GM23338 (cell line): ENCODE results near the gene KLHL40. TPM values are rescaled to one million over a fixed set of nuclear protein-coding genes. Genes with fewer than 3 reads are reported as not detected.

Experiments used
- ATAC-seq: fragments of 200-7000 bp; cut with Tn5 transposase; 3 replicates; pipeline ENCODE4 v1.9.1; 2020
- DNase-seq: peaks from one replicate; pipeline ENCODE4 v3.0.0-alpha.2; 2015; ENCODE audit warnings: low spot score
- H2AFZ ChIP-seq: fragments of 200-600 bp; sonication (generic); 2 replicates; pipeline ENCODE4 v1.8.0; 2016; ENCODE audit warnings: antibody characterized with exemption, mild to moderate bottlenecking, moderate library complexity
- H3F3A ChIP-seq: fragments of 200-600 bp; sonication (generic); replicated peaks from 2 replicates; pipeline ENCODE4 v1.8.0; 2017; ENCODE audit warnings: antibody characterized with exemption, mixed run types, low read depth
- H3K27ac ChIP-seq: fragments of 200-600 bp; sonication (generic); 2 replicates; pipeline ENCODE4 v1.6.1; 2016; ENCODE audit warnings: low read depth
- H3K27me3 ChIP-seq: fragments of 200-600 bp; sonication (generic); 2 replicates; pipeline ENCODE4 v1.8.0; 2016; ENCODE audit warnings: mild to moderate bottlenecking, mixed run types, moderate library complexity; ENCODE audit not compliant: insufficient read depth
- H3K36me3 ChIP-seq: fragments of 200-600 bp; sonication (generic); 2 replicates; pipeline ENCODE4 v1.8.0; 2016; ENCODE audit warnings: mild to moderate bottlenecking; ENCODE audit not compliant: insufficient read depth
- H3K4me1 ChIP-seq: fragments of 200-600 bp; sonication (generic); 2 replicates; pipeline ENCODE4 v1.8.0; 2016; ENCODE audit warnings: mild to moderate bottlenecking, moderate library complexity; ENCODE audit not compliant: insufficient read depth
- H3K4me2 ChIP-seq: fragments of 200-600 bp; sonication (generic); 2 replicates; pipeline ENCODE4 v1.7.1; 2017; ENCODE audit warnings: mixed run types
- H3K4me3 ChIP-seq: fragments of 200-600 bp; sonication (generic); 2 replicates; pipeline ENCODE4 v1.6.1; 2016; ENCODE audit warnings: mixed run types
- H3K79me2 ChIP-seq: fragments of 200-600 bp; sonication (generic); replicated peaks from 2 replicates; pipeline ENCODE4 v1.8.0; 2017; ENCODE audit warnings: mild to moderate bottlenecking; ENCODE audit not compliant: insufficient read depth
- H3K9me2 ChIP-seq: fragments of 200-600 bp; sonication (generic); 2 replicates; pipeline ENCODE4 v1.8.0; 2017; ENCODE audit not compliant: insufficient read depth
- H4K20me1 ChIP-seq: fragments of 200-600 bp; sonication (generic); replicated peaks from 2 replicates; pipeline ENCODE4 v1.8.0; 2017; ENCODE audit warnings: mild to moderate bottlenecking; ENCODE audit not compliant: insufficient read depth
- H3K27ac Mint-ChIP-seq: 2 replicates; pipeline ENCODE4 v1.8.0; 2020; ENCODE audit warnings: inconsistent platforms, mild to moderate bottlenecking, moderate library complexity, mixed read lengths
- H3K27me3 Mint-ChIP-seq: 3 replicates; pipeline ENCODE4 v1.8.0; 2022; ENCODE audit warnings: low read depth, mild to moderate bottlenecking, moderate library complexity, mixed read lengths, inconsistent platforms; ENCODE audit not compliant: insufficient read depth, poor library complexity
- H3K36me3 Mint-ChIP-seq: 3 replicates; pipeline ENCODE4 v1.8.0; 2021; ENCODE audit warnings: low read depth, mild to moderate bottlenecking, inconsistent platforms, moderate library complexity, mixed read lengths
- H3K4me1 Mint-ChIP-seq: 3 replicates; pipeline ENCODE4 v1.8.0; 2020; ENCODE audit warnings: mild to moderate bottlenecking, inconsistent platforms, mixed read lengths
- H3K4me3 Mint-ChIP-seq: 3 replicates; pipeline ENCODE4 v1.8.0; 2021; ENCODE audit warnings: moderate library complexity, mild to moderate bottlenecking, inconsistent platforms, mixed read lengths
- H3K9me3 Mint-ChIP-seq: 3 replicates; pipeline ENCODE4 v1.8.0; 2020; ENCODE audit warnings: moderate library complexity, mild to moderate bottlenecking, inconsistent platforms, mixed read lengths
- CREB1 ChIP-seq: fragments of 250-450 bp; sonication (Bioruptor Pico); IDR thresholded peaks from 2 replicates; pipeline ENCODE4 v1.5.0; 2020; ENCODE audit warnings: low read depth, mild to moderate bottlenecking, moderate library complexity
- EZH2 ChIP-seq: fragments of 200-600 bp; sonication (generic); IDR thresholded peaks from one replicate; pipeline ENCODE4 v1.8.0; 2017; ENCODE audit warnings: antibody characterized with exemption, mild to moderate bottlenecking, low read depth; ENCODE audit not compliant: unreplicated experiment
- EZH2phosphoT487 ChIP-seq: fragments of 200-600 bp; sonication (generic); IDR thresholded peaks from one replicate; pipeline ENCODE4 v1.8.1; 2018; ENCODE audit warnings: antibody characterized with exemption; ENCODE audit not compliant: unreplicated experiment
- NANOG ChIP-seq: IDR thresholded peaks from 2 replicates; pipeline ENCODE4 v1.6.1; 2016; ENCODE audit warnings: antibody characterized with exemption, borderline replicate concordance
- POLR2AphosphoS5 ChIP-seq: IDR thresholded peaks from 2 replicates; pipeline ENCODE4 v1.6.1; 2016; ENCODE audit warnings: antibody characterized with exemption, low read depth
- STAT1 ChIP-seq: IDR thresholded peaks from one replicate; pipeline ENCODE4 v1.6.1; 2016; ENCODE audit warnings: antibody characterized with exemption; ENCODE audit not compliant: unreplicated experiment
- ZNF114 ChIP-seq: fragments of 250-450 bp; sonication (Bioruptor Pico); IDR thresholded peaks from 2 replicates; pipeline ENCODE4 v1.5.0; 2020; ENCODE audit warnings: mild to moderate bottlenecking, moderate library complexity
- polyA plus RNA-seq: library from polyadenylated mRNA; unstranded; fragments of >200 nt; fragmentation: Nextera tagmentation; extraction: Ambion mirVana; gene quantifications from 2 replicates; pipeline ENCODE4 v1.2.1, GENCODE V29; 2016
- total RNA-seq: library from RNA; depleted of rRNA; stranded (reverse); fragments of >200 nt; shearing (Covaris generic); gene quantifications from 2 replicates; pipeline ENCODE4 v1.2.3, GENCODE V29; 2014
- TF ChIP-seq, protein P1 (sequence below): IDR thresholded peaks from one replicate; pipeline ENCODE4 v1.6.1; 2018; ENCODE audit warnings: antibody characterized with exemption; ENCODE audit not compliant: unreplicated experiment
- TF ChIP-seq, protein P2 (sequence below): fragments of 250-450 bp; sonication (Bioruptor Pico); IDR thresholded peaks from 2 replicates; pipeline ENCODE4 v1.5.0; 2020; ENCODE audit warnings: mild to moderate bottlenecking, moderate library complexity

Gene KLHL40
- total and polyA plus RNA-seq, 2 experiments from 2014 or later = not detected

DNA sequence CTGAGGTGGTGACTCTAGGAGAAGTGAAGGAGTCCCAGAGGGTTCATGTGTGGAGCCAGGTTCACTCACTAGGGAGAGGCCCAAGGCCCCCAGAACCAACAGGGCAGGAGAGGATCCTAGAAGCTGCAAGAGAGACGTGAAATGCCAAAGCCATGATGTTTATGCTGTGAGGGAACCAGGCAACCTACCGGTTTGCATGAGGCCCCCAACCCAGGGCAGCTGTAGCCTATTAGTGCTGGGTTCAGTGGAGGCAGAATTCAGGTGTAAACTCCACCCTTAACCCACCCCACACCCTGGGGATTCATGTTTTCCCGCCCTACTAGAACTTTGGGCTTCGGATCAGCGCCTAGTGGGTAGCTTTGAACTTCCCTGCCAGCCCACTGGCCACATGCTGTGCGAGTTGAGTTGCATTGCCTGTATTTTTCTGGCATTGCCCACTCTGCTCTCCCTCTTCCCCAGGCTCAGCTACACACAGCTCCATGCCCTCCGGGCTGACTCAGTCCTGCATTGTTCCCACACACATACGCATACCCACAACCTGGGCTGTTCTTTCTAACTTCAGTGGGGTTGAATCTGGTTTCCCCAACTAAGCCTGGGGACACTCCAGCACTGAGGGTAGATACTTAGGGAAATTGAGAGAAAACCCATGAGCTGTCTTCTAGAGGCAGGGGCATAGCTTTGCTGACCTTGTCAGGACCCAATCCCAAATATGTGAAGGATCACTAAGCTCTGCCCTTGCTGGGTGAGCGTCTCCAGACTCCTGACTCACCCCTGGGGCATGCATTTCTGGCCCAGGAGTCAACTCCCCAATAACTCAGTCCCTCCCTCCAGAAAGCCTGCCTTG, 33.9 kb upstream of the KLHL40 start:
- peaks cover 57% of the 10 kb centered on the region for H3K4me1 Mint-ChIP-seq
- 0 out of 2 replicates have a peak overlapping the region, but pooled peaks have one; percentile 39 for H3K27ac ChIP-seq
- peaks cover 14% of the 10 kb centered on the region for H3K27me3 Mint-ChIP-seq
- H4K20me1 ChIP-seq = no peaks in the 10 kb centered on the region; the same call in 1 of the 2 replicates
- DNase-seq = no peak
- H3K4me3 ChIP-seq = no peak overlapping the region
- H3K27ac Mint-ChIP-seq = peak overlapping the region; percentile 36; the same call in 1 of the 2 replicates
- H3K36me3 ChIP-seq = no peaks in the 10 kb centered on the region
- H3K27me3 ChIP-seq = no peaks in the 10 kb centered on the region
- peak overlapping the region; percentile 7; the same call in 1 of the 3 replicates for H3K4me3 Mint-ChIP-seq
- no peaks in the 10 kb centered on the region for H3F3A ChIP-seq
- no peaks in the 10 kb centered on the region for H3K9me2 ChIP-seq
- no peak for ATAC-seq
- H3K79me2 ChIP-seq = no peaks in the 10 kb centered on the region
- TF ChIP-seq NANOG = no peak
- TF ChIP-seq EZH2phosphoT487 = no peak
- TF ChIP-seq, protein P1, sequence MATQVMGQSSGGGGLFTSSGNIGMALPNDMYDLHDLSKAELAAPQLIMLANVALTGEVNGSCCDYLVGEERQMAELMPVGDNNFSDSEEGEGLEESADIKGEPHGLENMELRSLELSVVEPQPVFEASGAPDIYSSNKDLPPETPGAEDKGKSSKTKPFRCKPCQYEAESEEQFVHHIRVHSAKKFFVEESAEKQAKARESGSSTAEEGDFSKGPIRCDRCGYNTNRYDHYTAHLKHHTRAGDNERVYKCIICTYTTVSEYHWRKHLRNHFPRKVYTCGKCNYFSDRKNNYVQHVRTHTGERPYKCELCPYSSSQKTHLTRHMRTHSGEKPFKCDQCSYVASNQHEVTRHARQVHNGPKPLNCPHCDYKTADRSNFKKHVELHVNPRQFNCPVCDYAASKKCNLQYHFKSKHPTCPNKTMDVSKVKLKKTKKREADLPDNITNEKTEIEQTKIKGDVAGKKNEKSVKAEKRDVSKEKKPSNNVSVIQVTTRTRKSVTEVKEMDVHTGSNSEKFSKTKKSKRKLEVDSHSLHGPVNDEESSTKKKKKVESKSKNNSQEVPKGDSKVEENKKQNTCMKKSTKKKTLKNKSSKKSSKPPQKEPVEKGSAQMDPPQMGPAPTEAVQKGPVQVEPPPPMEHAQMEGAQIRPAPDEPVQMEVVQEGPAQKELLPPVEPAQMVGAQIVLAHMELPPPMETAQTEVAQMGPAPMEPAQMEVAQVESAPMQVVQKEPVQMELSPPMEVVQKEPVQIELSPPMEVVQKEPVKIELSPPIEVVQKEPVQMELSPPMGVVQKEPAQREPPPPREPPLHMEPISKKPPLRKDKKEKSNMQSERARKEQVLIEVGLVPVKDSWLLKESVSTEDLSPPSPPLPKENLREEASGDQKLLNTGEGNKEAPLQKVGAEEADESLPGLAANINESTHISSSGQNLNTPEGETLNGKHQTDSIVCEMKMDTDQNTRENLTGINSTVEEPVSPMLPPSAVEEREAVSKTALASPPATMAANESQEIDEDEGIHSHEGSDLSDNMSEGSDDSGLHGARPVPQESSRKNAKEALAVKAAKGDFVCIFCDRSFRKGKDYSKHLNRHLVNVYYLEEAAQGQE = no peak
- TF ChIP-seq POLR2AphosphoS5 = no peak
- TF ChIP-seq ZNF114 = no peak
- TF ChIP-seq, protein P2, sequence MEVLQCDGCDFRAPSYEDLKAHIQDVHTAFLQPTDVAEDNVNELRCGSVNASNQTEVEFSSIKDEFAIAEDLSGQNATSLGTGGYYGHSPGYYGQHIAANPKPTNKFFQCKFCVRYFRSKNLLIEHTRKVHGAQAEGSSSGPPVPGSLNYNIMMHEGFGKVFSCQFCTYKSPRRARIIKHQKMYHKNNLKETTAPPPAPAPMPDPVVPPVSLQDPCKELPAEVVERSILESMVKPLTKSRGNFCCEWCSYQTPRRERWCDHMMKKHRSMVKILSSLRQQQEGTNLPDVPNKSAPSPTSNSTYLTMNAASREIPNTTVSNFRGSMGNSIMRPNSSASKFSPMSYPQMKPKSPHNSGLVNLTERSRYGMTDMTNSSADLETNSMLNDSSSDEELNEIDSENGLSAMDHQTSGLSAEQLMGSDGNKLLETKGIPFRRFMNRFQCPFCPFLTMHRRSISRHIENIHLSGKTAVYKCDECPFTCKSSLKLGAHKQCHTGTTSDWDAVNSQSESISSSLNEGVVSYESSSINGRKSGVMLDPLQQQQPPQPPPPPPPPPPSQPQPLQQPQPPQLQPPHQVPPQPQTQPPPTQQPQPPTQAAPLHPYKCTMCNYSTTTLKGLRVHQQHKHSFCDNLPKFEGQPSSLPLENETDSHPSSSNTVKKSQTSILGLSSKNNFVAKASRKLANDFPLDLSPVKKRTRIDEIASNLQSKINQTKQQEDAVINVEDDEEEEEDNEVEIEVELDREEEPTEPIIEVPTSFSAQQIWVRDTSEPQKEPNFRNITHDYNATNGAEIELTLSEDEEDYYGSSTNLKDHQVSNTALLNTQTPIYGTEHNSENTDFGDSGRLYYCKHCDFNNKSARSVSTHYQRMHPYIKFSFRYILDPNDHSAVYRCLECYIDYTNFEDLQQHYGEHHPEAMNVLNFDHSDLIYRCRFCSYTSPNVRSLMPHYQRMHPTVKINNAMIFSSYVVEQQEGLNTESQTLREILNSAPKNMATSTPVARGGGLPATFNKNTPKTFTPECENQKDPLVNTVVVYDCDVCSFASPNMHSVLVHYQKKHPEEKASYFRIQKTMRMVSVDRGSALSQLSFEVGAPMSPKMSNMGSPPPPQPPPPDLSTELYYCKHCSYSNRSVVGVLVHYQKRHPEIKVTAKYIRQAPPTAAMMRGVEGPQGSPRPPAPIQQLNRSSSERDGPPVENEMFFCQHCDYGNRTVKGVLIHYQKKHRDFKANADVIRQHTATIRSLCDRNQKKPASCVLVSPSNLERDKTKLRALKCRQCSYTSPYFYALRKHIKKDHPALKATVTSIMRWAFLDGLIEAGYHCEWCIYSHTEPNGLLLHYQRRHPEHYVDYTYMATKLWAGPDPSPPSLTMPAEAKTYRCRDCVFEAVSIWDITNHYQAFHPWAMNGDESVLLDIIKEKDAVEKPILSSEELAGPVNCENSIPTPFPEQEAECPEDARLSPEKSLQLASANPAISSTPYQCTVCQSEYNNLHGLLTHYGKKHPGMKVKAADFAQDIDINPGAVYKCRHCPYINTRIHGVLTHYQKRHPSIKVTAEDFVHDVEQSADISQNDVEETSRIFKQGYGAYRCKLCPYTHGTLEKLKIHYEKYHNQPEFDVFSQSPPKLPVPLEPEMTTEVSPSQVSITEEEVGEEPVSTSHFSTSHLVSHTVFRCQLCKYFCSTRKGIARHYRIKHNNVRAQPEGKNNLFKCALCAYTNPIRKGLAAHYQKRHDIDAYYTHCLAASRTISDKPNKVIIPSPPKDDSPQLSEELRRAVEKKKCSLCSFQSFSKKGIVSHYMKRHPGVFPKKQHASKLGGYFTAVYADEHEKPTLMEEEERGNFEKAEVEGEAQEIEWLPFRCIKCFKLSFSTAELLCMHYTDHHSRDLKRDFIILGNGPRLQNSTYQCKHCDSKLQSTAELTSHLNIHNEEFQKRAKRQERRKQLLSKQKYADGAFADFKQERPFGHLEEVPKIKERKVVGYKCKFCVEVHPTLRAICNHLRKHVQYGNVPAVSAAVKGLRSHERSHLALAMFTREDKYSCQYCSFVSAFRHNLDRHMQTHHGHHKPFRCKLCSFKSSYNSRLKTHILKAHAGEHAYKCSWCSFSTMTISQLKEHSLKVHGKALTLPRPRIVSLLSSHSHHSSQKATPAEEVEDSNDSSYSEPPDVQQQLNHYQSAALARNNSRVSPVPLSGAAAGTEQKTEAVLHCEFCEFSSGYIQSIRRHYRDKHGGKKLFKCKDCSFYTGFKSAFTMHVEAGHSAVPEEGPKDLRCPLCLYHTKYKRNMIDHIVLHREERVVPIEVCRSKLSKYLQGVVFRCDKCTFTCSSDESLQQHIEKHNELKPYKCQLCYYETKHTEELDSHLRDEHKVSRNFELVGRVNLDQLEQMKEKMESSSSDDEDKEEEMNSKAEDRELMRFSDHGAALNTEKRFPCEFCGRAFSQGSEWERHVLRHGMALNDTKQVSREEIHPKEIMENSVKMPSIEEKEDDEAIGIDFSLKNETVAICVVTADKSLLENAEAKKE (CRISPR knock-in tag) = no peak
- no peak for TF ChIP-seq STAT1
- no peak for TF ChIP-seq EZH2
- TF ChIP-seq CREB1 (CRISPR knock-in tag) = no peak
- peaks cover 31% of the 10 kb centered on the region for H3K4me1 ChIP-seq
- no peaks in the 10 kb centered on the region; the same call in 2 of the 3 replicates for H3K9me3 Mint-ChIP-seq
- H3K4me2 ChIP-seq = 0 out of 2 replicates have a peak overlapping the region, but pooled peaks have one; percentile 90
- peaks cover 26% of the 10 kb centered on the region for H3K36me3 Mint-ChIP-seq
- no peak overlapping the region for H2AFZ ChIP-seq
